SH-SY5Y (cell line): Measurements from ENCODE around the gene B3GNT7.

ENCODE experiments used
- GATA2 ChIP-seq: IDR thresholded peaks from 2 replicates; pipeline ENCODE4 v1.6.1; 2011; ENCODE audit warnings: mild to moderate bottlenecking, low read depth, low read length
- GATA3 ChIP-seq: IDR thresholded peaks from 2 replicates; pipeline ENCODE4 v1.6.1; 2011; ENCODE audit warnings: low read depth, mild to moderate bottlenecking, low read length, moderate library complexity

DNA sequence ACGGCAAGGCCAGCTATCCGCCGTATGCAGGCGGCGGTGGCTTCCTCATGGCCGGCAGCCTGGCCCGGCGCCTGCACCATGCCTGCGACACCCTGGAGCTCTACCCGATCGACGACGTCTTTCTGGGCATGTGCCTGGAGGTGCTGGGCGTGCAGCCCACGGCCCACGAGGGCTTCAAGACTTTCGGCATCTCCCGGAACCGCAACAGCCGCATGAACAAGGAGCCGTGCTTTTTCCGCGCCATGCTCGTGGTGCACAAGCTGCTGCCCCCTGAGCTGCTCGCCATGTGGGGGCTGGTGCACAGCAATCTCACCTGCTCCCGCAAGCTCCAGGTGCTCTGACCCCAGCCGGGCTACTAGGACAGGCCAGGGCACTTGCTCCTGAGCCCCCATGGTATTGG is 3.1 kb downstream of the B3GNT7 start:
- TF ChIP-seq GATA2: no peak
- no peak for TF ChIP-seq GATA3
